HG03354 (cell line): ENCODE data around the gene HAND1.

ENCODE experiments used
- ATAC-seq: cut with Tn5 transposase; IDR thresholded peaks from one replicate; pipeline ENCODE4 v1.9.1; 2021; ENCODE audit warnings: mild to moderate bottlenecking; ENCODE audit not compliant: unreplicated experiment, poor library complexity, severe bottlenecking

HAND1 gene

DNA sequence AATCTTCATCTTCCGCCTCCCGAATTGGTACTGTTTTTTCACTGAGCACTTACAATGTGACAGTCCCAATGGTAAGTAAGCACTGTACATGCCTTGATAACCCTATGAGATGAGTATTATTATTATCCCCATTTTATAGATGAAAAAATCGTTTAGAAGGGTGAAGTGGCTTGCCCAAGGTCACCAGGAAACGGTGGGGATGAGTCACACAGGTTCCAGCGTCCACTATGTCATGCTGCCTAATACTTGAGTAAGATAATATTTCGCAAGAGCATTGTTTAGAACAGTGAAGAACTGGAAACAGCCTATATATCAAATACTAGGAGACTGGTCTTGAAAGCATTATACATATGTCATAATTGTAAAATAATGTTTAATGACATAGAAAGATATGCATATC is 12.9 kb downstream of the HAND1 start:
- no peak for ATAC-seq

DNA sequence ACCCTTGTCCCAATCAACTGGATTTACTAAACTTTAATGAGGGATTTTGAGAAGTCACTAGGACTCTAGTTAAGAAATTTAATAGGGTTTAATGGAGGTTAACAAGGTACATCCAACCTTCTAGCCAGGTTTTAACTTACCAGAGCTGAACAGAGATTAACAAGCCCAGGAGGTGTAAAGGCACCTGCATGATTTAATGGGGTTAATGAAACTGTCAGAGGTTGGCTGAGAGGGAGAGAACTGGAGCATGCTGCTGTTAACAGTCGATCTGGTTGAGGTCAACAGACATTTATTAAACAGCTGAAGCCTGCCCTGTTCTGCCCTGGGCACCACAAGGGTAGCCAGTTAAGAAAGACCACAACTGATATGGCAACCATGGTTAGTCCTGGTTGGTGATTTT is 13.6 kb downstream of the HAND1 start:
- no peak for ATAC-seq

DNA sequence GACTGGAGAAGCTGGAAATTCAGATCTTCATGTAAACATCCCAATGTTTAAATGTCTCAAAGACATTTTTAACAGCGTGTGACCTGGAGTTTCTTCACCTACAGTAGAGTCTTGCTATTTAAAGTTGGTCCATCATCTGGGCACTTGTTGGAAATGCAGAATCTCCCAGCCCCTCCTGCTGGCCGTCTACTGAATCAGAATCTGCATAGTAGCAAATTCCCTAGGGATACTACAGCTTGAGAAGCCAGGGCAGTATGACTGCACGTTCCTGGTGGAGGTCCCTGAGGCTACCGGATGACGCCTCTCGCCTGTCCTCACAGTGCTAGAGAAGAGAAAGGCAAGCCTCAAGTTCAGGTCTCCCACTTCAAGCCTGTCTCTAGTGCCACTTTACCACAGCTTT is 16.5 kb downstream of the HAND1 start:
- ATAC-seq = no peak

GRCh38 chr5:154460172-154460571 is 17.9 kb downstream of the HAND1 start:
- no peak for ATAC-seq

DNA sequence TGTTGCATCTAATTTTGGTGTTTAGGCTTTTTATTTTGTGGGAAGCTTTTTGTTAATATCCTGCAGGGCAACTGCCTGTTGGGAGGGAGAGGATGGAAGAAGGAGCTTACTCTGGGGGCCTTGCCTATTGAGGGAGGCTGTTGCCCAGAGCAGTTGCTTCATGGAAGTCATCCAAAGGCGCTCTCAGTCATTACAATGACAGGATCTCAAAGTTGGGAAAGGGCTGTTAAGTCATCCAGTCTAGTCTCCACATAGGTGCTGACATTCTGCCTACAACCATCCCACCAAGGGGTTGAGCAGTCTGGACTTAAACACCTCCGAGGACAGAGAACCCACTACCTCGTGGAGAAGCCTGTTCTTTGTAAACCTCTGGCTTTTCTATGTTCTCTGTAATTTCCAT is 19.0 kb downstream of the HAND1 start:
- ATAC-seq = no peak

- no peak for ATAC-seq
Measured at GRCh38 chr5:154456540-154456939, 21.5 kb downstream of the HAND1 start.

GRCh38 chr5:154455585-154455984 is 22.4 kb downstream of the HAND1 start:
- ATAC-seq = no peak

- no peak for ATAC-seq
Measured at GRCh38 chr5:154451957-154452356, 26.1 kb downstream of the HAND1 start.

DNA sequence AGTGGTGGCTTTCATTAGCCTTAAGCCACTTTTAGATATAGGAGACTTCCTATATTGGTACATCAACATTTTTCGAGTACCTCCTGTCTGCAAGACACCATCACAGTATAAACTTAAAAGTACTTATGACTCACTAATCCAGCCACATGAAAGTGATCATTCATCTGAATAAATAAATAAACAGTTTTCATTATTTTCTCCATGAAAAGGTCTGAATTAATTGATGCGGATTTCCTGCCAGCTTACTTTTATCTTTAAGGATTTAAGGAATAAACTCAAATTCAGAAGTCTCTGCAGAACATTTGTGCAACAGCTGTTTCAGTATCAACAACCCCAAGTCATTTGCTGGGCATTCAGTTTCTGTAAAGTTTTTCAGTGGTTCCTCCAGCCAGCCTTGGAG is 28.2 kb downstream of the HAND1 start:
- no peak for ATAC-seq

GRCh38 chr5:154447089-154447725 is 30.8 kb downstream of the HAND1 start:
- no peak for ATAC-seq

GRCh38 chr5:154446195-154447088 is 31.6 kb downstream of the HAND1 start:
- ATAC-seq = peak; percentile 27

DNA sequence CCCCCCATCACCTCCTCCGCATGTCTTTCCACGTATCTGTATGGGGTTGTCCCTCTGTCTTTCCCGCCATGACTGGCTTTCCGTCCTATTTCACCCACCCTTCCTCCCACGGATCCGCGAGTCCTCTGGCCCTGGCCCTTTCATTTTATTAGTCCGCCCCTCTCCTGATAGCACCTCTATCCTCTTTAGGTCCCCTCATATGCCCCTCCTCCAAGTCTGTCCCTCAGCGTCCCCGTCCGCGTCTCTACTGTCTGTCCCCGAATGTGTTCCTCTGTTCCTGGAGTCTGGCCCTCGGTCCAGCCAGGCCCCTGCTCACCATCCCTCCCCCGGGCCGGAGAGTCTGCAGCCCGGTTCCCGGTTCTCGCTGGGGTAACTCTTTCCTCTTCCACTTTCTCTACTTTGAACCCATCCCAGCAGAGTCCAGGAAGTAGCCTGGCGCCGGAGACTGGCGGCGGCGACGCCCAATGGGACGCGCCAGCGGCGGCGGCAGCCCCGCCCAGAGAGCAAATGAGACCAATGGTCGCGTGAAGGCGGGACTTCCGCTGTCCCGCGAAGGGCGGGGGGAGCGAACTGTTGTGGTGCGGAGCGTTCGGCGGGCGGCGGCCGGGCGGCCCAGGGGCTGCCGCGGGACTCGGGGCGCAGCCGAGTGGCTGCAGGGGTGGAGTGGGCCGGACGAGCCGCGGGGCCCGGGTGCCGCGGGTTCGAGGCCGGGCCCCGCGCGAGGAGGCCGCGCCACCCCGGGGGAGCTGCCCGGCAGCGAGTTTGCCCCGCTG is 32.4 kb downstream of the HAND1 start, which contains the start of gene SAP30L:
SAP30L (plus strand) TSS at position 576 of the 773 bp plus-strand sequence. CDS start 608 bp downstream, outside the sequence.
- ATAC-seq = peak; percentile 94

GRCh38 chr5:154444556-154445421 is 33.2 kb downstream of the HAND1 start:
- ATAC-seq = peak; percentile 17

GRCh38 chr5:154442801-154443200 is 35.2 kb downstream of the HAND1 start:
- no peak for ATAC-seq

- ATAC-seq = no peak
Measured at GRCh38 chr5:154440540-154440939, 37.5 kb downstream of the HAND1 start.

DNA sequence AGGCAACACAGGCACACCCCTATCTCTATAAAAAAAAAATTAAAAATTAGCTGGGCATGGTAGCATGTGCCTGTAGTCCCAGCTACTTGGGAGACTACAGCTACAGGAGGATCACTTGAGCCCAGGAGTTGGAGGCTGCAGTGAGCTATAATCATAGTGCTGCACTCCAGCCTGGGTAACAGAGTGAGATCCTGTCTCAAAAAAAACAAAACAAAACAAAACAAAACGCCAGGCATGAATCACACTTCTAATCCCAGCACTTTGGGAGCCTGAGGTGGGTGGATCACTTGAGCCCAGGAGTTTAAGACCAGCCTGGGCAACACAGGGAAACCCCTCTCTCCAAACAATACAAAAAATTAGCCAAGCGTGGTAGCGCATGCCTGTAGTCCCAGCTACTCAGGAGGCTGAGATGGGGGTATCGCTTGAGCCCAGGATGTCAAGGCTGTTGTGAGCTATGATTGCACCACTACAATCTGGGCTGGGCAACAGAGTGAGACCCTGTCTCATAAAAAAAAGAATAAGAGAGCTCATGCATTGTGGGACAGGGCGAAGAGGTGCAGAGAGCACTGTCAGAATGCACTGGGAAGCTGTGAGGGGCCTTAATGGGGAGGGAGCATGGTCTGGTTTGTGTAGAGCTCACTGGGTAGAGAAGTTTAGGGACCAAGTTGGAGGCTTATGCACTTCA is 40.6 kb downstream of the HAND1 start:
- ATAC-seq = no peak

DNA sequence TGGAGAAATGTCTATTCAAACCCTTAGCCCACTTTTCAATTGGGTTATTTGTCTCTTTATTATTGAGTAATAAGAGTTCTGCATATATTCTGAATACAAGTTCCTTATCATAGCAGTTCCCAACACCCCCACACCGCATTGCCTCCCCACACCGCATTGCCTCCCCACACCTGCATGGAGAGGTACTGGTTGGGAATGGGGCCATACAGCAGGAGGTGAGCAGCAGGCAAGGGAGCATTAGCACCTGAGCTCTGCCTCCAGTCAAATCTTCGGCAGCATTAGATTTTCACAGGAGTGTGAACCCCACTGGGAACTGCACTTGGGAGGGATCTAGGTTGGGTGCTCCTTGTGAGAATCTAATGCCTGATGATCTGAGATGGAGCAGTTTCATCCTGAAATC is 42.8 kb downstream of the HAND1 start:
- ATAC-seq = no peak

- no peak for ATAC-seq
Measured at GRCh38 chr5:154430961-154431630, 46.9 kb downstream of the HAND1 start.
